ENCODE data around the gene TMOD1. TPM values are rescaled to one million over a fixed set of nuclear protein-coding genes. Genes with fewer than 3 reads are reported as not detected.

TMOD1 gene
- total and polyA plus RNA-seq, 10 donors: 1.6 to 5.8 (median 2.7) TPM

- Histone ChIP-seq H3K36me3 (no peaks in the 10 kb centered on the region), H3K27me3 (replicated peaks in 1 of 7) (peaks cover 0 to 64% (median 32%) of the 10 kb centered on the region in 7 donors), H3K27ac (no peak overlapping the region), H3K9me3 (no peaks in the 10 kb centered on the region), H3K4me1 (peaks cover 6 to 26% (median 22%) of the 10 kb centered on the region in 6 donors), H3K4me3 (no peak overlapping the region)
- TF ChIP-seq, protein P1, sequence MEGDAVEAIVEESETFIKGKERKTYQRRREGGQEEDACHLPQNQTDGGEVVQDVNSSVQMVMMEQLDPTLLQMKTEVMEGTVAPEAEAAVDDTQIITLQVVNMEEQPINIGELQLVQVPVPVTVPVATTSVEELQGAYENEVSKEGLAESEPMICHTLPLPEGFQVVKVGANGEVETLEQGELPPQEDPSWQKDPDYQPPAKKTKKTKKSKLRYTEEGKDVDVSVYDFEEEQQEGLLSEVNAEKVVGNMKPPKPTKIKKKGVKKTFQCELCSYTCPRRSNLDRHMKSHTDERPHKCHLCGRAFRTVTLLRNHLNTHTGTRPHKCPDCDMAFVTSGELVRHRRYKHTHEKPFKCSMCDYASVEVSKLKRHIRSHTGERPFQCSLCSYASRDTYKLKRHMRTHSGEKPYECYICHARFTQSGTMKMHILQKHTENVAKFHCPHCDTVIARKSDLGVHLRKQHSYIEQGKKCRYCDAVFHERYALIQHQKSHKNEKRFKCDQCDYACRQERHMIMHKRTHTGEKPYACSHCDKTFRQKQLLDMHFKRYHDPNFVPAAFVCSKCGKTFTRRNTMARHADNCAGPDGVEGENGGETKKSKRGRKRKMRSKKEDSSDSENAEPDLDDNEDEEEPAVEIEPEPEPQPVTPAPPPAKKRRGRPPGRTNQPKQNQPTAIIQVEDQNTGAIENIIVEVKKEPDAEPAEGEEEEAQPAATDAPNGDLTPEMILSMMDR (IDR thresholded peaks at IDR 0.05 in 8 of 11, conservative IDR thresholded peaks at IDR 0.05 in 3 of 11): no peak
- TF ChIP-seq POLR2AphosphoS5 (IDR thresholded peaks at IDR 0.05) (no peak), POLR2A (IDR thresholded peaks at IDR 0.05) (no peak)
- WGBS, 5 donors: 90 to 95% (median 94%) methylated on average over 3 of the region's 3 CpGs
- no peak for DNase-seq
- intact Hi-C loops (cut with DNase I; ENCODE audit: low total_unique reads): no loop called here
Measured at GRCh38 chr9:97505845-97506244, 4.4 kb downstream of the TMOD1 start.

- no peaks in the 10 kb centered on the region for H3K36me3 ChIP-seq
- intact Hi-C loops (cut with DNase I; ENCODE audit: low total_unique reads): no loop called here
- H3K4me1 ChIP-seq: peaks cover 6 to 22% (median 17%) of the 10 kb centered on the region in 6 donors
- WGBS, 5 donors: 72 to 88% (median 79%) methylated on average over 4 of the region's 4 CpGs
- H3K27ac ChIP-seq: no peak overlapping the region
- peaks cover 0 to 59% (median 29%) of the 10 kb centered on the region in 7 donors for H3K27me3 ChIP-seq (replicated peaks in 1 of 7)
- no peak overlapping the region for H3K4me3 ChIP-seq
- TF ChIP-seq, protein P1 (IDR thresholded peaks at IDR 0.05 in 8 of 11, conservative IDR thresholded peaks at IDR 0.05 in 3 of 11): no peak
- TF ChIP-seq POLR2A (IDR thresholded peaks at IDR 0.05): no peak
- TF ChIP-seq POLR2AphosphoS5 (IDR thresholded peaks at IDR 0.05): no peak
- DNase-seq: no peak
- H3K9me3 ChIP-seq: no peaks in the 10 kb centered on the region
Measured at GRCh38 chr9:97506306-97506705, 4.8 kb downstream of the TMOD1 start.

DNA sequence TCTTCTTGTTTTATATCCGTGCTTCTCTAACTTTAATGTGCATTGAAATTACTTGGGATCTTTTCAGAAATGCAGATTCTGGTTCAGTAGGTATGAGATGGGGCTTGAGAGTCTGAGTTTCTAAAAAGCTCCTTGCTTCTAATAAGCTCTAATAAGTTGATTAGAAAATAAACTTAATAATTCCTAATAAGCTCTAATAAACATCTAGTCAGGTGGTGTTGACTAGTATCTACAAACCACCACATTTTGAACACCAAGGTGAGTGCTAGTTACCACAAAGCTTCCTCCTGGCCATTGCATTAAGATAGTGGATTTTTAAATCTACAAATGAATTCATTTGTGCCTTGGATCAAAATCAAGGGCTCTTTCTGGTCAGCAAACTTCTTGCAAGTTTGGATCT is 5.3 kb downstream of the TMOD1 start:
- 82 to 96% (median 93%) methylated on average over 1 of the region's 1 CpG for WGBS, 5 donors
- H3K4me1 ChIP-seq: peaks cover 5 to 19% (median 15%) of the 10 kb centered on the region in 6 donors
- no peaks in the 10 kb centered on the region for H3K36me3 ChIP-seq

DNA sequence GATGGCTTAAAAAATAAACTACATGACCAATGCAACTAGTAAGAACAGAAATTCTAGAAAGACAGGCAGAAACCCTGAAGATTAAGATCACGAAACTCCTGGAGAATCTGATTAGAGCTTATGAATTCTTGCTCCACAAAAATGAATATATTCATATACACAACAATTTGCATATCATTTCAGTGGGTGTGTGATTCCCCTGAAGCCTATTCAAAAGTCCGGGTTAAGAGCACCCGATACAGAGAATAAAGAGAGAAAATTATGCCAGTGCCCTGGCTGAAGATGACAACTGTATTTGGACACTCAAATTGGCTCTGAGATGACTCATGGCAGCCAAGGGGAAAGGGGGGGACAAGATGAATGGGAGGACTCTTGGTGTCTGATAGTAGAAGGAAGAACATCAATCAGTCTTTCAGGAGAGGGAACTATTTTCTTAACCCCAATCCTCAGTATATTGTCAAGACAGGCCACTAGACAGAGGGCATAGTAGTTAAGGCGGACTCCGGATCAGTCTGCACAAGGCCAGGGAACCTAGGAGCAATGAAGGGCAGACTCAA is 6.0 kb downstream of the TMOD1 start:
- Histone ChIP-seq H3K36me3 (no peaks in the 10 kb centered on the region), H3K27ac (no peak overlapping the region), H3K9me3 (no peaks in the 10 kb centered on the region), H3K4me1 (peaks cover 0 to 11% (median 7%) of the 10 kb centered on the region in 6 donors), H3K4me3 (no peak overlapping the region), H3K27me3 (replicated peaks in 1 of 7) (peaks cover 0 to 47% (median 20%) of the 10 kb centered on the region in 7 donors)
- WGBS, 5 donors: 89 to 95% (median 93%) methylated on average over 5 of the region's 5 CpGs
- DNase-seq: no peak
- TF ChIP-seq POLR2A (IDR thresholded peaks at IDR 0.05): no peak
- intact Hi-C loops (cut with DNase I; ENCODE audit: low total_unique reads): no loop called here

More for the DNA sequence above, 5.3 kb downstream of the TMOD1 start:
- DNase-seq: no peak
- intact Hi-C loops (cut with DNase I; ENCODE audit: low total_unique reads): no loop called here
- Histone ChIP-seq H3K9me3 (no peaks in the 10 kb centered on the region), H3K27me3 (replicated peaks in 1 of 7) (peaks cover 0 to 54% (median 27%) of the 10 kb centered on the region in 7 donors), H3K4me3 (no peak overlapping the region), H3K27ac (no peak overlapping the region)
- TF ChIP-seq POLR2AphosphoS5 (IDR thresholded peaks at IDR 0.05) (no peak), POLR2A (IDR thresholded peaks at IDR 0.05) (no peak)
- TF ChIP-seq, protein P1 (IDR thresholded peaks at IDR 0.05 in 8 of 11, conservative IDR thresholded peaks at IDR 0.05 in 3 of 11): no peak
